ENCODE measurements around the gene TEAD1. TPM values are rescaled to one million over a fixed set of nuclear protein-coding genes. Genes with fewer than 3 reads are reported as not detected.
A peak's percentile ranks its signal among the peaks of the same experiment; 100 is the strongest.
"Not testable (repeated sequence)": the region's sequence is repeated elsewhere in the genome, so short reads cannot be mapped to it uniquely, and the experiment has no call there.

Gene TEAD1
- polyA plus RNA-seq, 10 donors = 78.8 to 120 (median 100) TPM

DNA sequence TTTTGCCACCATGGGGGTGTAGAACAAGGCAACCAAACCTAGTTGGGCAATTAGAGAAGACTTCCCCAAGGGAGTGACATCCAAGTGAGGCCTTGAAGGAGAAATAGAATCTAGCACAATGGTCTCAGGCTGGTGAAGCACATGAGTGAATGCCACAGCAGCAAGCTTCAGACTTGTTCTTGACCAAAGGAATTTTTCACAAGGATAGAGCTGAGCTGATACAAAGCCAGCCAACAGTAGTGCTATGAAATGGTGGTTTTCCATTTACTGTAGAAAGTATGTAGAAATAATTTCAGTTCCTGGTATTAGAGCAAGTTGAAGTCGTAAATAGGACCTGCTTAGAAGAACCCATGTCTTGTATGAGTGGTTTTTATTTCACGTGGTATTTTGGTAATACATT lies 186.6 kb downstream of the TEAD1 start:
- DNase-seq = no peak

DNA sequence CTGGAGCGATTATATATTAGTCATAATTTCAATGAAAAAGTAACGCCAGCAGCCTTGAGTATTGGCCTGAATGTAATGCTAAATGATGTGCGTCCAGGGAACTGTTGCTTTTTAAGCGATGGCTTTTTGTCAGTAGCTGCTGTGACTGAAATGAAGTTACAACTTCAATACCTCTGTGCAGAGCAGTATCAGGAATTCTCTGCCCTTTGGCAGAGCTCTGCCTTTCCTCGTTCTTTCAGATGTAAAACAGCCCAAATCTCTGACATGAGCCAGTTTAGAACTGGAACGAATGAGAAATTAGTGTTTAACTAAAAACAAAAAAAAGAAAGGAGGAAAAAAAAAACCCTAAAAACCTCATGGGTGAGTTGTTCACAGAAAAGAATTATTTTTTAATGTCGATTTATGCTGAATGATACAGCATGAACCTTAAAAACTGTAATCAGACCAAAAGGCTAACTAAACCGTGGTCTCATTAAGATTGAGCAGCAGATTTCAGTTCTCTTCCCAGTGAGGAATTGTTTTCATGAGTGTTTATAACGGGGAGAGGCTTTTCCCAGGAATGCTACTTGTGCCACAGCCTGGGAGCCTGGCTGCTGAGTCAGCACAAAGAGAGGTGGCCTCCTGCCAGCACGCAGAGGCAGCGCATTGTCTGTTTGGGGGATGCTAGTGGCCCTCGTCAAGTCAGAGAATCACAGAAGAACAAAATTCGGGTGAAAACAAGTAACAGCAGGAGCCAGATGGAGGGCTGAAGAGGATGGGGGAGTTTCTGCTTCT lies 188.7 kb downstream of the TEAD1 start:
- DNase-seq = peak; percentile 61 to 84 (median 80)

DNA sequence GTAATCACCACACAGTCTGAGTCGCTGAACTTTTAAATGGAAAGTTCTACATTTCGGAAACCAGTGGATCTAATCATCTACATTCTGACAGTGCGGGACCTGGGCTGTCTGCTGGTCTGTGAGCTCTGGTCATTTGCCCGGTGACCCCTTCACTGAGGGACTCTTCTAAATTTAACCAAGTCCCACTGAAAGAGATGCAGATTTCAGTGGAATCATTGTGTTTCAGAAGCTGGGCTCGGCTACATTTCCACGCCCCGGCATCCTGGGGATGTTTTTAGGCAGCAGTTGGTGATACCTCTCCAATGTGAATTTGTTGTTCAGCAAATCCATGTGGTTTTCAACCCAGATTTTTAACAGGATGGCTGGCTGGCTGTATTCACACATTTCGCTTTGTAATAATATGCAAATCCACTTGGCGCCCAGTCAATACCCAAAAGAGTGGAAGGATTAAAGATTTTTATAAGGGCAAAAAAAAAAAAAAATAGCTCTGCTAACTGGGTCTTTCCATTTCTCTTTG lies 189.4 kb downstream of the TEAD1 start:
- no peak for DNase-seq

DNA sequence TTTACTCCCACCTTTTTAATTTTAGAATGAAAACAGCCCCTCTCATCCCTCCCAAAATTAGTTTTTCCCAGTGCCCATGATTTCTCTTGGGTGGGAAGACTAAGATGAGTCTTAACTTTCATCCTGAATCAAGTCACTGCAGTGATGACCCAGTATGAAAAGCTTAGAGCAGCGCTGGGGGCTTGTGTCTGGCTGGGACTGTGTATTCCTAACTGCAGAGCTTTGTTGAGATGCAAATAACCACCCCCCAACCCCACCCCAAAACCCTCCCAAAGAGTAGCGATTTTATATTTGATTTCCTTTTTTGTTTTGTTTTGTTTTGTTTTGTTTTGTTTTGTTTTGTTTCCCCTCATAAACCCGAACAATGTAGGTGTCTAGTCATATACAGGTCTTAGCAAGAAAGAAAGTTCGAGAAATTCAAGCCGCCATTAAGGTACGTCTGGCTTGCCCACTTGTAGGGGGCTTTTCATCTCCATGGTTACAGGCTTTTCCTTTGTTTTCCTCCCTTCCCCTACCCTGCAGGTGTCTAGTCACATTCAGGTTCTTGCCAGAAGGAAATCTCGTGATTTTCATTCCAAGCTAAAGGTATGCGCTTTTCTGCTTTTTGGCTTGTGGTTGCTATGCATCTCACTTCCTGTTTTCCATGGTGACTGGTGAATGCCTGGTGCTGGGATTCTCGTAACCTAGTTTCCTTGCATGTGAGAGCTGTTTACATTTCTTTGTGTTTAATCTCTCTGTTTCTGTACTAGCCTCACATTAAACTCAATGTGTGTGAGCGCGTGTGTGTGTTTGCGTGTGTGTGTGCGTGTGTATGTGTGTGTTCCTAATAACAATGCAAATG lies 190.3 kb downstream of the TEAD1 start:
- peak; percentile 53 to 74 (median 62) for DNase-seq

DNA sequence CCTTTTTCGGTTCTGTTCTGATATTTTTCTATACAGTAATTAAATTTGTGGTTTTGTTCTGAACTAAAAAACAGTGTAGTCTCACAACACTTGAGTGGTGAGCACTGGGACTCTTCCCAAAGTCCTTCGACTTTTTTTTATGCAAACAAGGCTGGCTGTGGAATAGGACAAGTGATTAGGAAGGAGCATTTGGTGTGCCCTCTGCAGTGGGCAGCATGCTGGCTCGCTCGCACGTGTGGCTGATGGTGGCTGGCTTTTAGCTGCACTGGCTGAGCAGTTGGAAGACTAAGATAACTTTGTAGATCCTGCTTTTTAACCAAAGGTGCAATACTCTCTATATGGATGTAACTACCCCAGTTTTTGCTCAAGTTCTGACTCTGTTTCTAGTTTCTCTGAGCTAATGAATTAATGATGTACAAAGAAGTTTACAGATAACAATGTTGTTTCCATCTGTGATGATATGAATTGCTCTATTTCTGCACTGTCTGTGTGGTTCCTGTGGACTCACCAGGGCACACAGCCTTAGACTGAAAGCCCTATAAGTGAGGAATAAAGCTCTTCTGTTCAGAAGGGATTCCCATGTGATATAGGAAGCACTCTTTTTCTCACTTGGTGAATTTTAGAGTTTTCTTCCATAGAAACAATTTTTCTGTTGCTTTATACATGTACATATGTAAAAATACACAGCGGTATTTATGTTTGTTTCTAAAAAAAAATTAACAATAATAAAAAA lies 191.8 kb downstream of the TEAD1 start:
- DNase-seq = no peak

DNA sequence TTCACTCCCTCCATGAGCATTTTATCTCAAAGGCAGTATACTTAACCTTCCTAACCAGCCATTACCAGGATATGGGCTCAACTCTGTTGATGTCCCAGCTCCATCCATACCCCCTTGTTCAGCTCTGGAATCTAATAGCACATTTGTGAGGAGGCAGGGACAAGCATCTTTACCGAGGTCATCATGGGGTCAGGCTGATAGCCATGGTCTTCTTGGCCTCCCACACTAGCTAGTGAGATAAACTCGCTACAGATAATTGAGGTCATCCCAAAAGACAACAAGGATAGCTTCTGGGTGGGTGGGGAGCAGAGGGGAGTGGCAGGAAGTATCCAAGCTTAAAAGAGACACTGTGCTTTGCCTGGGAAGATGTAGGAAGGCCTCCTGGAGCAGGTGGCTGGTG lies 193.3 kb downstream of the TEAD1 start:
- DNase-seq = no peak

DNA sequence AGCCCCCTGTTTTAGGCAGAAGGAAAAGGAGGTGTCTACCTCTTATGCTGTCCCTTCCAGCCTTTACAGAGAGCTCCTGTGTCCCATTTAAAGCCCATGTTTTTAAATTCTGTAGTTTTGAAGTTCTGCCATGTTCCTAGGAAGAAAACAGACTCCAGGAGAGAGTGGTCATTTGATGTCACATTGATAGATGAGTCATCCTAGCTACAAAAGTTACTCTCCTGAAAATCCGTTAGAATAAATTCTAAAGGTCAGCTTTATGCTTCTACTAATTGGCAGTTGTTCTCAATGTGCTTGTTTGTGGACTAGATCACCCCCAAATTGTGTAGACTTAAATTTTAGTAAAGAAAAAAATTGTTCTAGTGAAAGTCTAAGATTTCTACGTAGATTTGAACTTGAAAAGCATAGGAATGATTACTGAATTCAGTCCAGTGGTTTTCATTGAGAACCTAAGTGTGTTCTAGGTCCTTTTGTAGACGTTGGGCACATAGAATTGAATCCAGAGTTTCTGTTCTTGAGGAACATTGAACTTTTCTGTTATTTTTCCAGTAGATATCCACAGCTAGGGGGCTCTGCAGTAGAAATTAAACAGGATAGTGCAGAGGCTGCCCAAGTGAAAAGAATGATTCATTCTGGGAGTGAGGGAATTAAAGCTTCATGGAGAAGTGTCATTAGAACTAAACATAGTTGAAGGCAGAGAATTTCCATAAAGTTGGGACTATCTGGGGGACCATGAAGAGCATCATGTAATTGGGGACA lies 194.3 kb downstream of the TEAD1 start:
- DNase-seq = no peak

DNA sequence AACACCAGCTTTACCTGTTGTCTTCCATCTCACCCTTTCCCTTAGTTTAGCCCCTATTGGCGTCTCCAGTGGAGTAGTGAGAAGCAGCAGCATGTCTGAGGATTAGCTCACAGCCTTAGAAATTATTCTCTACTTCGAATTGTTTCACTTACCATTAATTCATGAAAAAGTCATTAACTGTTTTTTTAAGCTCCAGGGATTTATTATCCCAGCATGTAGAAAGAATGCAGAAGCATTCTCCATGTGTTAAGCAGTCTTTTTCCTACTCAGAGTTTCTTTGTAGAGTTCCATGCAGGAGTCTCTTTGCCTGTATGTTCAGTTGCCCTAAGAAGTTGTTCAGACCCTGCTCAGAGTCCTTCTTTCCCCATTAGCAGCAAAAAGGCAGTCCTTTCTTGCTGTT lies 197.0 kb downstream of the TEAD1 start:
- DNase-seq = no peak

DNA sequence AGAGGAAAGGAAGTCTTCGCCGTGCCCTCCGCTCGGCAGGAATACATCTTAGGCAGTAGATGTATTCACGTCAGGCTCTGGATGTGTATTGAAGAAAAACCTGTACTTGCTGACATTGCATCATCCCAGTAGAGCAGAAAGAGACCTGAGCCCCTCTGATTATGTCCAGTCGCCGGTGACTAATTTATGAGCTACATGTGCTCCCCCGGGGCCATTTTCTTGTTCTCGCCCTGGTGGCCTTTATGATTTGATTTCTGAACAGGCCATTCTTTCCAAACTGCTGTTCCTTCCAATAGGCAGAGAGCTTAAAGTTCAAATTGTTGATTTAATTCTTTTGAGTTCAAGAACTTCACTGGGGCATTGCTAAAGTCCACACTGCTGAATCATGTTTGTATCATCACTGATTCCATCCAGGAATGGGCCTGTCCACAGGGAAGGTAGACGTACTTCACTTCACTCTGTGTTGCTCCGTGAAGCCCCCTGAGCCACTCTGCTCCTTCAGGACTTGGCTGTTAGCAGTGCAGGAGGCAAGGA lies 197.6 kb downstream of the TEAD1 start:
- DNase-seq = no peak

DNA sequence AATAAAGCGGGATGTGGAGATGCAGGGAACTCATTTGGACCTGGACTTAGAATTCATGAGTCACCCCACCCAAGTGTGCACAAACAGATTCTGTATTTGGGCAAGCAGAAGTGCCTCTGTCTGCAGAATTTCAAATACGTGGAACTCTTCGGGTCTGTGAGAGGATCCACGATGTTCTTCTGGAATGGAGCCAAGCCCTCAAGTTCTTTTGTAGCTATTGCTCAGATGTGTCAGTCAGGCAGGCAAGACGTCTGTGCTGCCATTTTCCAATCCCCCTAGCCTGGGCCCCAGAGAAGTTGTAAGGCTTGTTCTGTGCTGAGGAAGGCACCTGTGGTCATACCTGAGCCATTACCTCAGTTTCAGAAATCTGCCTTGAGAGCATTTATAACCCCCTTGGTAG lies 202.1 kb downstream of the TEAD1 start:
- DNase-seq = peak in 1 of 3 donors; percentile 24

DNA sequence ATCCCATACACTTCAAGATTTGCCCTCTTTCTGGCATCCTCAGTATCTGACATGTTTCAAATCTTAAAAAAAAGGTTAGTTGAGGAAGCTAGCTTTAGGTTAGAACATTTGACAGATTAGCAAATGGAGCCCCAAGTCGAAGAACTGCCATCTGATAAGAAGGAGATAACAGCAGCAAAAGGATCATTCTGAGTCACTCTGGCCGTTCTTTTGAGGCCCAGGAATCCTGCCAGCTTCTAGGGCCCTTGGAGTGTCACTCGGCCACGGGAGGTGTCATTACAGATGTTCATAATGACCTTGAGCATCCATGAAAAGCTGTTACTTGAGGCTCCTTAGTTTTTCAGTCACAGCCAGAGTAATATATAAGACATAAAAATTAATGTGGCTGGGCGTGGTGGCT lies 202.8 kb downstream of the TEAD1 start:
- no peak for DNase-seq

DNA sequence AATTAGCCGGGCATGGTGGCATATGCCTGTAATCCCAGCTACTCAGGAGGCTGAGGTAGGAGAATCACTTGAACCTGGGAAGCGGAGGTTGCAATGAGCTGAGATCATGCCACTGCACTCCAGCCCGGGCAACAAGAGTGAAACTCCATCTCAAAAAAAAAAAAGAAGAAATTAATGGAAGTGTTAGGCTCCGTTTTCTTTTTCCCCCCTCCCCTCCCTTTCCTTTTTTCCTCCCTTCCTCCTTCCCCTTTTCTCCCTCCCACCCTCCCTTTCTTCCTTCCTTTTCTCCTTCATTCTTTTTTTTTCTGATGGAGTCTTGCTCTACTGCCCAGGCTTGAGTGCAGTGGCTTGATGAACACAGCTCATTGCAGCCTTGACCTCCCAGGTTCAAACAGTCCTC lies 203.3 kb downstream of the TEAD1 start:
- not testable (repeated sequence) for DNase-seq

DNA sequence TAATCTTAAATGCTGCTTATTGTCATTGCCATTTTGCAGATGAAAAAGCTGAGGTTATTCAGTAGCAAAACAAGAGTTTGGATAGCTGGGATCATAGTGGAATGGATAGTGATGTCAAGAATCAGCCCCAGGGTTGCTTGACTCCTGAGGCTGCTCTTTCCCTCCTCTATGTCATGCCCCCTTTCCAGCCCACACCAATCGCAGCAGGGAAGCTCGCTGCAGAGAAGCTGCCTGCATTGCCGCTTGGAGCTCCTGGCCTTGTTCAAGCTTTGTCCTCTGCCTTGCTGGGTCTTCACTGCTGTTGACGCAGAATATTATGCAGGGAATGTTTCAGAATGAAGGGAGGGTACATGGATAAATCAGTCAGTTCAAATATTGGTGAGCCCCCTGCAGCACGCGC lies 206.1 kb downstream of the TEAD1 start:
- no peak for DNase-seq

DNA sequence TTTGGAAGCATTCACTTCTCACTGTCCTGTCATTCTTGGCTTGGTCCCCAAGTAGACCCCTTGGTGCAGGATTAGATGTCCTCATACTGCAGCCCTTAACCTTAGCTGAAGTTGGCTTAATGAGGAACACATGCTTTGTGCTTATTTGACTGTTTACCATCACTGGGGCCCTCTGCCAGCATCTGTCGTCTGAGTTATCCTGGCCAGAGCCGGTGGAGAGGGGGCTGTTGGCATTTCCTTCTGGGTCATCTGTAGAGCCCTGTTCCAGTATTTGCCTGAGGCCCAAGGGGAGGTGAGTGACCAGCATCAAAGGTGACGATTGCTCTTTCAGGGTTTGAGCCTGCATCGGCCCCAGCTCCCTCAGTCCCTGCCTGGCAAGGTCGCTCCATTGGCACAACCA lies 208.4 kb downstream of the TEAD1 start:
- DNase-seq = no peak

DNA sequence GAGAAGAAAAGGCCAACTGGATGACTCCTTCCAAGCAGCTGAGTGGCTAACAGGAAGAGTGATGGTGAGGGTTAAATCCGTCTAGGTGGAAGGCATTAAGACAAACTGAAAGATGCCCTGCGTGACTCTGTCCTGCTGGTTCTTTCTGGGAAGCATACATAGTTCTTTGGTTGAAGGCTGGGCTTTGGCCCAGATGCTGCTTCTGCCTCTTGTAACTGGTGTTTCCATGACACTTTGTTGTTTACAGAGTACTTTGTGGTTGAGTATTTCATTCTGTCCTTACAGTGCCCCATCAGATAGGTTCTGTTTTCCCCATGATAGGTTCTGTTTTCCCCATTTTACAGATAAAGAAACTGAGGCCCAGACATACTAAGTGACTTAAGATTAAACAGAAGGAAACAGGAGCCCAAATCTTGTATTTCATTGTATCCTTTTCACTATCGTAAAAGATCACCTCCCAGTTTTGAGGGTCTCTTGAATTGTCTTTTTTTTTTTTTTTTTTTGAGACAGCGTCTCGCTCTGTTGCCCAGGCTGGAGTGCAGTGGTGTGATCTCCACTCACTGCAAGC lies 210.6 kb downstream of the TEAD1 start:
- DNase-seq = no peak

DNA sequence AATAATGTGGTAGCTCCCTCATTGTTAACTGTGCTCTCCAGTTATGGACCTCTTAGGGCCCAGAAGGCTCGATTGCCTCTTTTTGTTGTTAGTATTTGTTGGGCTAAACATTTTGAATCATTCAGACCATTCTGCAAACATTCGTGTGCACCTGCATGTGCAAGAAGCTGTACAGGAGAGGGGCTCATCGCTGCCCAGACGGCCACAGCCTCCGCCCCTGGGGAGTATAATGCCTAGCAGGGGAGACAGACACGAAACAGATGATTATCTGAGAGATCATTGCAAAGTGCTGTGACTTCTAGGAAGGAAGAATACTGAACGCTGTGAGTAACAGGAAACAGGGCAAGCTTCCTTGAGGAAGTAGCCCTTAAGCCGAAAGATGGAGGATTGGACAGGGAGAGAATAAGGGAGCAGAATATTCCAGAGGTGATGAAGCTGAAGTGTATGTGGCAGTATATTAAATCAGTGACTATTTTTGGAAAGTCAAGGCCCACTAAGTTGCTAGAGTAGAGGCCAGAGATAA lies 211.6 kb downstream of the TEAD1 start:
- DNase-seq = no peak

DNA sequence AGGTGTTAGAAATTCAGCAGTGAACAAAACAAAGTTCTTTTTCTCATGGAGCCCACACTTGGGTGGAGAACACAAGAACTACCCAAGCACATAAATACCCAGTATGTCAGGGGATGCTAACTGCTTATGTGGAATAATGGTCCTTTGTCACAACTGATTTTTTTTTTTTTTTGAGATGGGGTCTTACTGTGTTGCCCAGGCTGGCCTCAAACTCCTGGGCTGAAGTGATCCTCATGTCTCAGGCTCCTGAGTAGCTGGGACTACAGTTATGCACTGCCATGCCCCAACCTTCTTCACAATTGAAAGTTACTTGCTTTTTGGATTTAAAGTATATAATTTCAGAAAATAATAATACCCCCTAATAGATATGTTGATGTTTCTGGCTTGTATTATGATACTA lies 212.3 kb downstream of the TEAD1 start:
- DNase-seq = no peak

DNA sequence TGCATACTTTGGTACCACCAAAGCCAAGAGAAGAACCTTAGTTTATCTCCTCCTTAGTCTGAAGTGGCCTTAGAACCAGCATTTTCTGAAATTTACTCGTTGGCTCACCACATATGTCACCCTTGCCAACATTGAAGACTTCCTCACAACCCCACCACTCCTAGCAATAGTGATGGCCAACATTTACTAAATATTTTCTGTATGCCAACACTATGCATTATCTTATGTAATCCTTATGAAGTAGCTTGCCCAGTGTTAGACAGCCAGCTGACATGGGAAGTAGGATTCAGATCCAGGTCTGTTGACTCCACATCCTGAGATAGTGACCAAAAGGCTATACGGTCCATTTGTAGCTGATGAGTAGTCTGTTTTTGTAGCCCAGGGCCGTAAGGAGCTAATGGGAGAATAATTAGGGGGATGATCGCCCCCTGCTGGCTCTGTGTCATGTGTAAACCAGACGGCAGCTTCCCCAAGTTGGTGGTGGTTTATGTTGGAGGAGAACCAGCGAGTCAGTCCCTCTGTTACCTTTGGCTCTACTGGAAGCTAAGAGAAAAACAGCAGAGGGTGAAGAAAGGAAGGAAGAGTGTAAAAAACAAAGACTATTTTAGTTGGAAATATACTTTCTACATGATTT lies 214.4 kb downstream of the TEAD1 start:
- peak; percentile 80 to 87 (median 83) for DNase-seq

DNA sequence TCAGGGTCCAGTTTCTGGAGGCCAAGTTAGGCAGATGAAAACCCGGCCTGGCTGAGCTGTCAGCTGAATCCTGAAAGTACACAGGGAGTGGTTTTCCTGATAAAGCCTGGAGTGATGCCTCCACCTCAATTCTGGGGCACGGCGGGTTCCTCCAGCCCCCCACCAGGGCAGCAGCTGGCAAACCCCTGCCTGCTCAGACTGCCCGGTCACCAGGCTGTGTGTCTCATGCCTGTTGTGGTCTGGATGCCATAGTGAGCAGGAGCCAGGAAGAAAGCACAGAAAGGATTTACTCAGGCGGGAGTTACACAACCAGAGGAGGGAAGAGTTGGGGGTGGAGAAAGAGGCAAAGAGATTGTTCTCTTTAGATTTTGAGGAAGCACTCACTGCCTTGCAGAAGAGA lies 215.0 kb downstream of the TEAD1 start:
- DNase-seq = peak in 1 of 3 donors; percentile 24

DNA sequence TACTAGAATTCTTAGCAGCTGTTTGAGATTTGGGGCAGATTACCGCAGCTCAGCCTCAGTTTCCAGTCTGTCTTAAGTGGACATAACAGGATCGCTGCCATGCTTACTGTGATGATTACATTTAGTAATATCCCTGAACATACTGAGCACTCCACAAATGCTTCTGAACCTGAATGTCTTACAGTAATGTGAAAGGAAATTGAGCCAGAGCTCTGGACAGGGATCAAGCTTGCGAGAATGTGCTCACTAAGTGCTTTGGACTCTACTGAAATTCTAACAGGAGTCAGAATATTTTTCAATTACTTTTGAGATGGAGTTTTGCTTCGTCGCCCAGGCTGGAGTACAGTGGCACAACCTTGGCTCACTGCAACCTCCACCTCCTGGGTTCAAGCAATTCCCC lies 216.3 kb downstream of the TEAD1 start:
- no peak for DNase-seq
